Coronary artery (tissue), 2 donors: ENCODE measurements around the gene PCSK4.

Experiments
- DNase-seq: peaks from one replicate; pipeline ENCODE4 v3.0.0-alpha.2; 2017; ENCODE audit warnings: low spot score
- H3K27ac ChIP-seq, 2 donors: fragments of 200-600 bp; sonication (generic); one replicate each; pipeline ENCODE4 v1.5.1; 2016 to 2019
- H3K4me3 ChIP-seq: fragments of 200-600 bp; sonication (generic); 2 replicates; pipeline ENCODE4 v1.5.1; 2016; ENCODE audit warnings: mild to moderate bottlenecking, moderate library complexity
- TF ChIP-seq, protein P1 (sequence below): fragments of 200-600 bp; sonication (generic); IDR thresholded peaks from one replicate; pipeline ENCODE4 v1.5.1; 2019; ENCODE audit warnings: antibody characterized with exemption

PCSK4 gene

DNA sequence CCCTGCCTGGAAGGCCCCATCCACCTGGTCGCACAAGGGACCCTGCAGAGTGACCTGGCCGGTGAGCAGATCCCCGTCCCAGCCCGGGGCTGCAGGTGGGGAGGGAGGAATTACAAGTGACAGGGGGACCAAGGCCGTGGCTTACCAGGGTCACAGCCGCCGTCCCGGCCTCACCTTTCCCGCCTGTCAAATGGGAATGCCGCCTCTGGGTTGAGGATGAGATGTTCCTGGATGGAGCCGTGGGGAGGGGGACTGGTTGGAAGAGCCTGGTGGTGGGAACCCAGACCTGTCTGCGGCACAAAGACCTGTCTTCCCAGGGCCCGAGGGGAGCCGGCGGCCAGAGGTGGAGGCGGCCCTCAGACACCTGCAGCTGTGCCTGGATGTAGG lies 39.3 kb upstream of the PCSK4 start:
- DNase-seq = no peak
- Histone ChIP-seq H3K27ac (no peak overlapping the region), H3K4me3 (no peak overlapping the region)
- TF ChIP-seq, protein P1, sequence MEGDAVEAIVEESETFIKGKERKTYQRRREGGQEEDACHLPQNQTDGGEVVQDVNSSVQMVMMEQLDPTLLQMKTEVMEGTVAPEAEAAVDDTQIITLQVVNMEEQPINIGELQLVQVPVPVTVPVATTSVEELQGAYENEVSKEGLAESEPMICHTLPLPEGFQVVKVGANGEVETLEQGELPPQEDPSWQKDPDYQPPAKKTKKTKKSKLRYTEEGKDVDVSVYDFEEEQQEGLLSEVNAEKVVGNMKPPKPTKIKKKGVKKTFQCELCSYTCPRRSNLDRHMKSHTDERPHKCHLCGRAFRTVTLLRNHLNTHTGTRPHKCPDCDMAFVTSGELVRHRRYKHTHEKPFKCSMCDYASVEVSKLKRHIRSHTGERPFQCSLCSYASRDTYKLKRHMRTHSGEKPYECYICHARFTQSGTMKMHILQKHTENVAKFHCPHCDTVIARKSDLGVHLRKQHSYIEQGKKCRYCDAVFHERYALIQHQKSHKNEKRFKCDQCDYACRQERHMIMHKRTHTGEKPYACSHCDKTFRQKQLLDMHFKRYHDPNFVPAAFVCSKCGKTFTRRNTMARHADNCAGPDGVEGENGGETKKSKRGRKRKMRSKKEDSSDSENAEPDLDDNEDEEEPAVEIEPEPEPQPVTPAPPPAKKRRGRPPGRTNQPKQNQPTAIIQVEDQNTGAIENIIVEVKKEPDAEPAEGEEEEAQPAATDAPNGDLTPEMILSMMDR = no peak

DNA sequence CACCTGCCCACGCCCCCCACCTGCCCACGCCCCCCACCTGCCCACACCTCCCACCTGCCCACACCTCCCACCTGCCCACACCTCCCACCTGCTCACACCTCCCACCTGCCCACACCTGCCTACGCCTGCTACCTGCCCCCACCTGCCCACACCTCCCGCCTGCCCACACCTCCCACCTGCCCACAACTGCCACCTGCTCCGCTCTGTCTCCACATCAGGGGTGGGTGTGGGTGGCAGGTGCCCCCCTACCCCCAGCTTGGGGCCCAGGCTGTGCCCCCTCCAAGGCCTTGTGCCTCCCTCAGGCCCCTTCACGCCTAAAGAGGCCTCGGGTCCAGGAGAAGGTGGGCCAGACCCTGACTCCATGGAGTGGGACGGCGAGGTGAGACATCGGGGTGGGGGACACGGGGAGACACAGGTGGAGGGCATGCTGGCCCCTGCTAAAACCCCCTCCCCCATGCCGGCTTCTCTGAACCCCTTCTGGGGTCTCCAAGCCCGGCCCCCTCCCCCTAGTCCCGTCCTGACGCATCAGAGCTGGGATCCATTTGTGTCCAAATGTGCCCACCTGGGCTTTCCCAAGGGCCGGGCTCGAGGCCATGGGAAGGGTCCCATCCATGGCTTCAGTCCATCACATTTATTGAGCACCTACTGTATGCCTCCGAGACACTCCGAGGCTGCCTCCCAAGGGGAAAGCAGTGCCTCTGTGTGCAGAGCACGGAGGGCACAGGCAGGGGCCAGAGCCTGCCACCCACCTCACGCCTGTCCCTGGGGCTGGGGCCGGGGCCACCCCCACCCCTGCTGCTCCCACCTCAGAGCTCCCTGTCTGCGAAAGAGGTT lies 38.7 kb upstream of the PCSK4 start:
- H3K27ac ChIP-seq = no peak overlapping the region
- TF ChIP-seq, protein P1 = no peak

DNA sequence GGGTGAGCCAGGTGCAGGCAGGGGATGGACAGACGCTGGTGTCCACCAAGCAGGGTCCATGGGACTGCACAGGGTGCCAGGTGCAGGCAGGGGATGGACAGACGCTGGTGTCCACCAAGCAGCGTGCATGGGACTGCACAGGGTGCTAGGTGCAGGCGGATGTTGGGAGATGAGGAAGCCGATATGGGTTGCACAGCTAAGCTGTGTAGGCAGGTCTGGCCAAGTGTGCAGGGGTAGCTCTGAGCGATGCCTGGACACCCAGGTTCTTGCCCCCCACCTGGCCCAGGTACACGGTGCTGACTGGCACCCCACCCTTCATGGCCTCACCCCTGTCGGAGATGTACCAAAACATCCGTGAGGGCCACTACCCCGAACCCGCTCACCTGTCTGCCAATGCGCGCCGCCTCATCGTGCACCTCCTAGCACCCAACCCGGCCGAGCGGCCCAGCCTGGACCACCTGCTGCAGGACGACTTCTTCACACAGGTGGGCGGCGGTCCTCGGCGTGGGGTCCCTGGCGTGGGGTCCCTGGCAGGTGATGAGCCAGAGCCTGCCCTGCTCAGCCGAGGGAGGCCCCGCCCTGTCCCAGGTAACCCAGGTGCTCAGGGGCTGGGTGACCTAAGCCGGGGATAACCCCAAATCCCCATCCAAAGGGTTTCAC lies 37.6 kb upstream of the PCSK4 start:
- TF ChIP-seq, protein P1 = no peak
- H3K27ac ChIP-seq = no peak overlapping the region
- DNase-seq = no peak
- H3K4me3 ChIP-seq = no peak overlapping the region

More for the DNA sequence above, 38.7 kb upstream of the PCSK4 start:
- no peak for DNase-seq
- H3K4me3 ChIP-seq = no peak overlapping the region

DNA sequence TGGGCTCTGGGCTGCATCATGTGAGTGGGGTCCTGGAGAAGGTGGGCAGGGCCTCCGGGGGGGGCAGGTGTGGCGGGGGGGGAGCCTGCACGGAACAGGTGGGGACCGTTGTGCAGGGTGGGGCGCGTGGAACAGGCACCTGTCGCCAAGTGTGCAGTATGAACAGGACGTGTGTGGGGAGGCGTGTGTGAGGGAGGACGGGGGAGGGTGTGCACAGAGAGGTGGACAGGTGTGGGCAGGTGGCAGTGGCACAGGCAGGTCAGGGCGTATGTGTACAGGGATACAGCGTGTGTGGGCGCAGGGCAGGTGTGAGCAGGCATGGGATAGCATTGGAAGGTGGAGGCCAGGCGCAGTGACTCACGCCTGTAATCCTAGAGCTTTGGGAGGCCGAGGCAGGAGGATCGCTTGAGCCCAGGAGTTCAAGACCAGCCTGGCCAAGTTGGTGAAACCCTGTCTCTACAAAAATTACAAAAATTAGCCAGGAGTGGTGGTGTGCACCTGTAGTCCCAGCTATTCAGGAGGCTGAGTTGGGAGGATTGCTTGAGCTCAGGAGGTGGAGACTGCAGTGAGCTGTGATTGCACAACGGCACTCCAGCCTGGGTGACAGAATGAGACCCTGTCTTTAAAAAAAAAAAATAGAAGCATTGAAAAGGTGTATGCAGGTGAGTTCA lies 37.0 kb upstream of the PCSK4 start:
- DNase-seq = no peak
- no peak overlapping the region for H3K27ac ChIP-seq
- TF ChIP-seq, protein P1 = no peak

DNA sequence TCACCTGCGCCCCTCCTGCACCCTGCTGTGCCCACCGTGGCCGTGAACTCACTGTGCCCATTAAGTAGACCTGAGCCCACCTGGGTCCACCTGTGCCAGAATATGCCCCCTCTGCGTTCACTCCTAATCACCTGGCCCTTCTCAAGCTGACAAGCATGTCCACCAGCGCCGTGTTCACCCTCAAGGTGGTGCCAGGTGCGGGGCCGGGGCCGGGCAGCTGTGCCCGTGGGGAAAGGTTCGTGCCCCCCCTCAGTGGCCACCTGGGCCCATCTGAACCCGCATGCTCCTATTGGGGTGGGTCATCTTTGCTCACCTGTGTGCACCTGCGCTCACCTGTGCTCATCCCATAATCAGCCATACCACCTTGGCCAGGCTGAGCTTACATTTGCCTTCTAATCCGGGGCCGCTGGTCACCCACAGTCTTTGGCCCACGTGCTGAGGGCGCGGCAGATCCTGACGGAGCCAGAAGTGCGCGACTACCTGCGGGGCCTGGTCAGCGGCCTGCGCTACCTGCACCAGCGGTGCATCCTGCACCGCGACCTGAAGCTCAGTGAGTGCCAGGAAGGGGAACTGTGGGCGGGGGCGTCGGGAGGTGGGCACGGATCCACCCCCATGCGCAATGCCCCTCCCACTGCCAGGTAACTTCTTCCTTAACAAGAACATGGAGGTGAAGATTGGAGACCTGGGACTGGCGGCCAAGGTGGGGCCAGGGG lies 36.1 kb upstream of the PCSK4 start:
- no peak for DNase-seq
- TF ChIP-seq, protein P1 = no peak
- H3K4me3 ChIP-seq = no peak overlapping the region

More for the DNA sequence above, 37.0 kb upstream of the PCSK4 start:
- no peak overlapping the region for H3K4me3 ChIP-seq

DNA sequence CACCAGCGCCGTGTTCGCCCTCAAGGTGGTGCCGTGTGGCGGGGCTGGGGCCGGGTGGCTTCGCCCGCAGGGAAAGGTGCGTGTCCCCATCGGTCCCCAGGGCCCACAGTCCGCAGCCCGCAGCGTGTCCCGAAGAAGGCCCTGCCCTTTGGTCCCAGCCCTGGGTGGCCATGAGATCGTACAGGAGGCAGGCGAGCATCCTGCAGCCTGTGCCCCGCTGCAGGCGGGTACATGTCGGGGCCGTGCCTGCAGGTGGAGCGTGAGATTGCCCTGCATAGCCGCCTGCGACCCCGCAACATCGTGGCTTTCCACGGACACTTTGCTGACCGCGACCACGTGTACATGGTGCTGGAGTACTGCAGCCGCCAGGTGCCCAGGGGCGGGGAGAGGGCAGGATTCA lies 35.2 kb upstream of the PCSK4 start:
- DNase-seq = no peak
- TF ChIP-seq, protein P1 = no peak
- H3K4me3 ChIP-seq = no peak overlapping the region
- H3K27ac ChIP-seq = no peak overlapping the region

More for the DNA sequence above, 36.1 kb upstream of the PCSK4 start:
- H3K27ac ChIP-seq = no peak overlapping the region
